ENCODE data around the gene SCYGR8.
"Not testable (repeated sequence)": the region's sequence is repeated elsewhere in the genome, so short reads cannot be mapped to it uniquely, and the experiment has no call there.

The SCYGR8 gene

GRCh38 chr2:227724394-227725039 lies 21.2 kb upstream of the SCYGR8 start, which contains the start of gene SCYGR6:
Gene SCYGR6, minus strand, starts transcription at chr2:227724757. Its CDS starts 0 bp downstream, at chr2:227724757.
- Histone ChIP-seq H3K36me3 (ENCODE audit: insufficient read depth) (no peaks in the 10 kb centered on the region), H3K27ac (no peak within 1 kb of the TSS), H3K27me3 (ENCODE audit: insufficient read depth, low read depth) (no peaks in the 10 kb centered on the region), H2AFZ (ENCODE audit: low read depth) (no peak within 1 kb of the TSS), H3K4me2 (no peak within 1 kb of the TSS), H3K4me1 (ENCODE audit: low read depth, poor library complexity, severe bottlenecking) (no peaks in the 10 kb centered on the region), H4K20me1 (ENCODE audit: insufficient read depth) (no peaks in the 10 kb centered on the region), H3K4me3 (IDR thresholded peaks at IDR 0.05; ENCODE audit: insufficient read depth, low read depth, low read length) (no peak within 1 kb of the TSS), H3K79me2 (ENCODE audit: insufficient read depth, low read depth) (no peaks in the 10 kb centered on the region), H3K9ac (no peak within 1 kb of the TSS)
- no peak for TF ChIP-seq CTCF (conservative IDR thresholded peaks at IDR 0.05; ENCODE audit: low read depth, low read length)

GRCh38 chr2:227728035-227728434 lies 17.7 kb upstream of the SCYGR8 start, which contains the start of gene SCYGR7:
Gene SCYGR7, plus strand, starts transcription at chr2:227728335. Its CDS starts 0 bp downstream, at chr2:227728335.
- no peak within 1 kb of the TSS for H3K4me3 ChIP-seq (IDR thresholded peaks at IDR 0.05; ENCODE audit: insufficient read depth, low read depth, low read length)
- no peak within 1 kb of the TSS for H3K9ac ChIP-seq
- no peaks in the 10 kb centered on the region for H3K79me2 ChIP-seq (ENCODE audit: insufficient read depth, low read depth)
- no peak within 1 kb of the TSS for H3K27ac ChIP-seq
- H2AFZ ChIP-seq (ENCODE audit: low read depth): no peak within 1 kb of the TSS
- TF ChIP-seq CTCF (conservative IDR thresholded peaks at IDR 0.05; ENCODE audit: low read depth, low read length): no peak
- no peak within 1 kb of the TSS for H3K4me2 ChIP-seq
- no peaks in the 10 kb centered on the region for H3K36me3 ChIP-seq (ENCODE audit: insufficient read depth)
- H3K4me1 ChIP-seq (ENCODE audit: low read depth, poor library complexity, severe bottlenecking): no peaks in the 10 kb centered on the region
- no peaks in the 10 kb centered on the region for H3K27me3 ChIP-seq (ENCODE audit: insufficient read depth, low read depth)
- no peaks in the 10 kb centered on the region for H4K20me1 ChIP-seq (ENCODE audit: insufficient read depth)

- no peak for TF ChIP-seq CTCF (conservative IDR thresholded peaks at IDR 0.05; ENCODE audit: low read depth, low read length)
- no peaks in the 10 kb centered on the region for H3K79me2 ChIP-seq (ENCODE audit: insufficient read depth, low read depth)
- no peak overlapping the region for H3K9ac ChIP-seq
- H3K4me1 ChIP-seq (ENCODE audit: low read depth, poor library complexity, severe bottlenecking): no peaks in the 10 kb centered on the region
- no peak overlapping the region for H2AFZ ChIP-seq (ENCODE audit: low read depth)
- no peak overlapping the region for H3K27ac ChIP-seq
- no peak overlapping the region for H3K4me2 ChIP-seq
- H3K36me3 ChIP-seq (ENCODE audit: insufficient read depth): no peaks in the 10 kb centered on the region
- no peaks in the 10 kb centered on the region for H3K27me3 ChIP-seq (ENCODE audit: insufficient read depth, low read depth)
- H4K20me1 ChIP-seq (ENCODE audit: insufficient read depth): no peaks in the 10 kb centered on the region
- no peak overlapping the region for H3K4me3 ChIP-seq (IDR thresholded peaks at IDR 0.05; ENCODE audit: insufficient read depth, low read depth, low read length)
These were observed 6.3 kb upstream of the SCYGR8 start for GRCh38 chr2:227739351-227739750.

- not testable (repeated sequence) for H3K4me2 ChIP-seq; H4K20me1 ChIP-seq (ENCODE audit: insufficient read depth)
These were observed 5.0 kb upstream of the SCYGR8 start for GRCh38 chr2:227740705-227741104.

GRCh38 chr2:227748079-227748478 lies 2.4 kb downstream of the SCYGR8 start:
- TF ChIP-seq CTCF (conservative IDR thresholded peaks at IDR 0.05; ENCODE audit: low read depth, low read length): no peak
- no peaks in the 10 kb centered on the region for H3K27me3 ChIP-seq (ENCODE audit: insufficient read depth, low read depth)
- H3K79me2 ChIP-seq (ENCODE audit: insufficient read depth, low read depth): no peaks in the 10 kb centered on the region
- no peak overlapping the region for H3K4me3 ChIP-seq (IDR thresholded peaks at IDR 0.05; ENCODE audit: insufficient read depth, low read depth, low read length)
- H3K27ac ChIP-seq: no peak overlapping the region
- no peak overlapping the region for H3K4me2 ChIP-seq
- H4K20me1 ChIP-seq (ENCODE audit: insufficient read depth): no peaks in the 10 kb centered on the region
- H2AFZ ChIP-seq (ENCODE audit: low read depth): no peak overlapping the region
- no peaks in the 10 kb centered on the region for H3K36me3 ChIP-seq (ENCODE audit: insufficient read depth)
- H3K9ac ChIP-seq: no peak overlapping the region
- no peaks in the 10 kb centered on the region for H3K4me1 ChIP-seq (ENCODE audit: low read depth, poor library complexity, severe bottlenecking)

More at GRCh38 chr2:227740705-227741104, 5.0 kb upstream of the SCYGR8 start:
- H3K79me2 ChIP-seq (ENCODE audit: insufficient read depth, low read depth); H2AFZ ChIP-seq (ENCODE audit: low read depth); H3K9ac ChIP-seq; H3K27me3 ChIP-seq (ENCODE audit: insufficient read depth, low read depth); H3K4me1 ChIP-seq (ENCODE audit: low read depth, poor library complexity, severe bottlenecking); H3K27ac ChIP-seq; H3K36me3 ChIP-seq (ENCODE audit: insufficient read depth); H3K4me3 ChIP-seq (IDR thresholded peaks at IDR 0.05; ENCODE audit: insufficient read depth, low read depth, low read length): not testable (repeated sequence)

GRCh38 chr2:227756261-227756660 lies 10.6 kb downstream of the SCYGR8 start:
- H2AFZ ChIP-seq (ENCODE audit: low read depth); H3K27ac ChIP-seq; H4K20me1 ChIP-seq (ENCODE audit: insufficient read depth): not testable (repeated sequence)

More at GRCh38 chr2:227756261-227756660, 10.6 kb downstream of the SCYGR8 start:
- H3K27me3 ChIP-seq (ENCODE audit: insufficient read depth, low read depth); H3K9ac ChIP-seq; H3K36me3 ChIP-seq (ENCODE audit: insufficient read depth); H3K4me1 ChIP-seq (ENCODE audit: low read depth, poor library complexity, severe bottlenecking); H3K4me3 ChIP-seq (IDR thresholded peaks at IDR 0.05; ENCODE audit: insufficient read depth, low read depth, low read length); H3K79me2 ChIP-seq (ENCODE audit: insufficient read depth, low read depth); H3K4me2 ChIP-seq: not testable (repeated sequence)

Data from KMS-11 (cell line).